Astrocyte of the cerebellum (primary cell): ENCODE data around the gene SLC34A3.

Experiments used
- DNase-seq: peaks from one replicate; pipeline ENCODE4 v3.0.0-alpha.2; 2011; ENCODE audit warnings: low read depth
- H3K4me3 ChIP-seq: 2 replicates; pipeline ENCODE4 v1.5.1; 2011; ENCODE audit warnings: mild to moderate bottlenecking, low read depth, low read length, moderate library complexity
- CTCF ChIP-seq: IDR thresholded peaks from 2 replicates; pipeline ENCODE4 v1.5.1; 2012; ENCODE audit warnings: low read length, low read depth, moderate library complexity, mild to moderate bottlenecking; ENCODE audit errors: missing control alignments
- in situ Hi-C: cut with HindIII; loops from 2 replicates; pipeline ENCODE4 v1.10.0; 2017; ENCODE audit warnings: low sequenced_read_pairs

The SLC34A3 gene

GRCh38 chr9:137191245-137191644 lies 39.5 kb upstream of the SLC34A3 start:
- in situ Hi-C loops: no loop called here
- no peak for DNase-seq
- no peak for TF ChIP-seq CTCF
- H3K4me3 ChIP-seq: no peak overlapping the region

GRCh38 chr9:137191691-137192447 lies 38.8 kb upstream of the SLC34A3 start:
- no peak for TF ChIP-seq CTCF
- in situ Hi-C loops: no loop called here
- H3K4me3 ChIP-seq: no peak overlapping the region
- DNase-seq: no peak

- DNase-seq: no peak
- H3K4me3 ChIP-seq: no peak overlapping the region
- no peak for TF ChIP-seq CTCF
- in situ Hi-C loops: no loop called here
Observed at GRCh38 chr9:137192448-137192780, 38.3 kb upstream of the SLC34A3 start.

GRCh38 chr9:137192859-137193258 lies 37.8 kb upstream of the SLC34A3 start:
- no peak overlapping the region for H3K4me3 ChIP-seq
- no peak for DNase-seq
- no peak for TF ChIP-seq CTCF
- in situ Hi-C loops: no loop called here

GRCh38 chr9:137193771-137194170 lies 36.9 kb upstream of the SLC34A3 start:
- no peak overlapping the region for H3K4me3 ChIP-seq
- in situ Hi-C loops: no loop called here
- no peak for TF ChIP-seq CTCF
- no peak for DNase-seq

GRCh38 chr9:137194388-137194787 lies 36.3 kb upstream of the SLC34A3 start:
- H3K4me3 ChIP-seq: no peak overlapping the region
- DNase-seq: no peak
- no peak for TF ChIP-seq CTCF
- in situ Hi-C loops: no loop called here
